ENCODE results near the gene C6orf15.

DNA sequence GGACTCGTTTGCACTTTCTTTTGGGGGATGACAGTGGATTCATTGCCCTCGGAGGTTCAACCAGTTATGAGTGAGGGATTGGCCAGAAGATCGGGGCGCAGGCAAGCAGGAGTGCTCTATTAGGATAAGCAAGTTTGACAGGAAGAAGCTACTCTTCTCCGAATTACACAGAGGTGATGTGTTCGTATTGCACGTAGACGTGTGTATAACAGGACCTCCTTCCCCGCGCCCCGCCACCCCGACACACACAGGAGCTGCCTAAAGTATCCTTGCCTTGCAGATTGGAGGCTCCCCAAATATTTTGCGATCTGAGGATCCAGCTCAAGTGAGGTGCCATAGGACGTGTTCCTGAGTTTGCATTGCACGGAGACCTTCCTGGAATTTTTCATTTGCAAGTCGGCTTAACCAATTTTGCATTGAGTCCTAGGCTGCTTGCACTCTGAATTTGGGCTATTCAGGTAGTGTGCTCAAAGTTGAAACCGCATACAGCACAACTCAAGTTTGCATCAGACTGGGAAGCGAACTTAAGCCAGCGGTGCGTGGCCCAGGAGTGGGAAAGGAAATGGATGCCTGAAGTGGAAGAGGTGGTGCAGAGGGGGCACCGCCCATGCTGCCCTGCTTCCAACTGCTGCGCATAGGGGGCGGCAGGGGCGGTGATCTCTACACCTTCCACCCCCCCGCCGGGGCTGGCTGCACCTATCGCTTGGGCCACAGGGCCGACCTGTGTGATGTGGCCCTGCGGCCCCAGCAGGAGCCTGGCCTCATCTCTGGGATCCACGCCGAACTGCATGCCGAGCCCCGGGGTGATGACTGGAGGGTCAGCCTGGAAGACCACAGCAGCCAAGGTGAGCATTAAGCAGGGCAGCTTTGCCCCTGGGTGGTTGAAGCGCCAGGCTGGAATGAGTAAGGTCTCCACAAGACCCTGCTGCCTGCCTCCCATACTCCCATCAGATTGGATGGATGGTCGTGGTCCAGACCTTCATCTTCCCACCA lies 46.8 kb upstream of the C6orf15 start:
- TF ChIP-seq, protein P1, sequence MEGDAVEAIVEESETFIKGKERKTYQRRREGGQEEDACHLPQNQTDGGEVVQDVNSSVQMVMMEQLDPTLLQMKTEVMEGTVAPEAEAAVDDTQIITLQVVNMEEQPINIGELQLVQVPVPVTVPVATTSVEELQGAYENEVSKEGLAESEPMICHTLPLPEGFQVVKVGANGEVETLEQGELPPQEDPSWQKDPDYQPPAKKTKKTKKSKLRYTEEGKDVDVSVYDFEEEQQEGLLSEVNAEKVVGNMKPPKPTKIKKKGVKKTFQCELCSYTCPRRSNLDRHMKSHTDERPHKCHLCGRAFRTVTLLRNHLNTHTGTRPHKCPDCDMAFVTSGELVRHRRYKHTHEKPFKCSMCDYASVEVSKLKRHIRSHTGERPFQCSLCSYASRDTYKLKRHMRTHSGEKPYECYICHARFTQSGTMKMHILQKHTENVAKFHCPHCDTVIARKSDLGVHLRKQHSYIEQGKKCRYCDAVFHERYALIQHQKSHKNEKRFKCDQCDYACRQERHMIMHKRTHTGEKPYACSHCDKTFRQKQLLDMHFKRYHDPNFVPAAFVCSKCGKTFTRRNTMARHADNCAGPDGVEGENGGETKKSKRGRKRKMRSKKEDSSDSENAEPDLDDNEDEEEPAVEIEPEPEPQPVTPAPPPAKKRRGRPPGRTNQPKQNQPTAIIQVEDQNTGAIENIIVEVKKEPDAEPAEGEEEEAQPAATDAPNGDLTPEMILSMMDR (IDR thresholded peaks at IDR 0.05; ENCODE audit: poor library complexity, severe bottlenecking) = no peak
- TF ChIP-seq, protein P2, sequence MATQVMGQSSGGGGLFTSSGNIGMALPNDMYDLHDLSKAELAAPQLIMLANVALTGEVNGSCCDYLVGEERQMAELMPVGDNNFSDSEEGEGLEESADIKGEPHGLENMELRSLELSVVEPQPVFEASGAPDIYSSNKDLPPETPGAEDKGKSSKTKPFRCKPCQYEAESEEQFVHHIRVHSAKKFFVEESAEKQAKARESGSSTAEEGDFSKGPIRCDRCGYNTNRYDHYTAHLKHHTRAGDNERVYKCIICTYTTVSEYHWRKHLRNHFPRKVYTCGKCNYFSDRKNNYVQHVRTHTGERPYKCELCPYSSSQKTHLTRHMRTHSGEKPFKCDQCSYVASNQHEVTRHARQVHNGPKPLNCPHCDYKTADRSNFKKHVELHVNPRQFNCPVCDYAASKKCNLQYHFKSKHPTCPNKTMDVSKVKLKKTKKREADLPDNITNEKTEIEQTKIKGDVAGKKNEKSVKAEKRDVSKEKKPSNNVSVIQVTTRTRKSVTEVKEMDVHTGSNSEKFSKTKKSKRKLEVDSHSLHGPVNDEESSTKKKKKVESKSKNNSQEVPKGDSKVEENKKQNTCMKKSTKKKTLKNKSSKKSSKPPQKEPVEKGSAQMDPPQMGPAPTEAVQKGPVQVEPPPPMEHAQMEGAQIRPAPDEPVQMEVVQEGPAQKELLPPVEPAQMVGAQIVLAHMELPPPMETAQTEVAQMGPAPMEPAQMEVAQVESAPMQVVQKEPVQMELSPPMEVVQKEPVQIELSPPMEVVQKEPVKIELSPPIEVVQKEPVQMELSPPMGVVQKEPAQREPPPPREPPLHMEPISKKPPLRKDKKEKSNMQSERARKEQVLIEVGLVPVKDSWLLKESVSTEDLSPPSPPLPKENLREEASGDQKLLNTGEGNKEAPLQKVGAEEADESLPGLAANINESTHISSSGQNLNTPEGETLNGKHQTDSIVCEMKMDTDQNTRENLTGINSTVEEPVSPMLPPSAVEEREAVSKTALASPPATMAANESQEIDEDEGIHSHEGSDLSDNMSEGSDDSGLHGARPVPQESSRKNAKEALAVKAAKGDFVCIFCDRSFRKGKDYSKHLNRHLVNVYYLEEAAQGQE (IDR thresholded peaks at IDR 0.05; ENCODE audit: borderline replicate concordance) = no peak
- no peak for TF ChIP-seq TAF1 (IDR thresholded peaks at IDR 0.05; ENCODE audit: low read depth)
